Activated CD8-positive, alpha-beta memory T cell treated with anti-CD3 and anti-CD28 coated beads for 48 hours (primary cell): ENCODE data around the gene GH2.
"Not testable (repeated sequence)": the region's sequence is repeated elsewhere in the genome, so short reads cannot be mapped to it uniquely, and the experiment has no call there.

Experiments used
- DNase-seq, 3 experiments: peaks; one replicate each; pipeline ENCODE4 v3.0.0-alpha.2; 2020; ENCODE audit warnings: low read depth in 2 of 3, low spot score in 2 of 3

Gene GH2

GRCh38 chr17:63874693-63875092, 7.1 kb downstream of the GH2 start:
- DNase-seq = not testable (repeated sequence)

GRCh38 chr17:63874061-63874626, 7.6 kb downstream of the GH2 start:
- DNase-seq = not testable (repeated sequence)

- DNase-seq = not testable (repeated sequence)
Measured at GRCh38 chr17:63873577-63873976, 8.2 kb downstream of the GH2 start, which contains the start of gene CSH2. Gene CSH2 (minus strand): TSS chr17:63873677. CDS start chr17:63873614, 63 bp downstream.

GRCh38 chr17:63871646-63872365, 9.9 kb downstream of the GH2 start:
- DNase-seq = not testable (repeated sequence)

- DNase-seq = not testable (repeated sequence)
Measured at GRCh38 chr17:63870292-63870665, 11.5 kb downstream of the GH2 start.

GRCh38 chr17:63869491-63870291, 12.1 kb downstream of the GH2 start:
- DNase-seq = not testable (repeated sequence)

- DNase-seq = not testable (repeated sequence)
Measured at GRCh38 chr17:63866625-63867024, 15.1 kb downstream of the GH2 start.

GRCh38 chr17:63859257-63859656, 22.5 kb downstream of the GH2 start:
- DNase-seq = no peak

GRCh38 chr17:63856425-63856824, 25.3 kb downstream of the GH2 start:
- not testable (repeated sequence) for DNase-seq

- no peak for DNase-seq
Measured at GRCh38 chr17:63855185-63855584, 26.6 kb downstream of the GH2 start.

GRCh38 chr17:63854709-63855108, 27.0 kb downstream of the GH2 start:
- no peak for DNase-seq

- DNase-seq = no peak
Measured at GRCh38 chr17:63853260-63853659, 28.5 kb downstream of the GH2 start.

GRCh38 chr17:63850401-63850800, 31.3 kb downstream of the GH2 start:
- no peak for DNase-seq

- peak; percentile 91 to 96 (median 95) for DNase-seq
Measured at GRCh38 chr17:63848834-63849689, 32.7 kb downstream of the GH2 start.

- no peak for DNase-seq
Measured at GRCh38 chr17:63847525-63848249, 34.1 kb downstream of the GH2 start.

- no peak for DNase-seq
Measured at GRCh38 chr17:63845509-63845908, 36.2 kb downstream of the GH2 start.

- no peak for DNase-seq
Measured at GRCh38 chr17:63843910-63844677, 37.6 kb downstream of the GH2 start.

GRCh38 chr17:63843387-63843888, 38.3 kb downstream of the GH2 start:
- DNase-seq = not testable (repeated sequence)
